Measurements from ENCODE around the gene COPE. TPM values are rescaled to one million over a fixed set of nuclear protein-coding genes. Genes with fewer than 3 reads are reported as not detected.
A peak's percentile ranks its signal among the peaks of the same experiment; 100 is the strongest.

Gene COPE
- total and polyA plus RNA-seq, 3 donors from 2014 or later = 343 to 692 (median 490) TPM

DNA sequence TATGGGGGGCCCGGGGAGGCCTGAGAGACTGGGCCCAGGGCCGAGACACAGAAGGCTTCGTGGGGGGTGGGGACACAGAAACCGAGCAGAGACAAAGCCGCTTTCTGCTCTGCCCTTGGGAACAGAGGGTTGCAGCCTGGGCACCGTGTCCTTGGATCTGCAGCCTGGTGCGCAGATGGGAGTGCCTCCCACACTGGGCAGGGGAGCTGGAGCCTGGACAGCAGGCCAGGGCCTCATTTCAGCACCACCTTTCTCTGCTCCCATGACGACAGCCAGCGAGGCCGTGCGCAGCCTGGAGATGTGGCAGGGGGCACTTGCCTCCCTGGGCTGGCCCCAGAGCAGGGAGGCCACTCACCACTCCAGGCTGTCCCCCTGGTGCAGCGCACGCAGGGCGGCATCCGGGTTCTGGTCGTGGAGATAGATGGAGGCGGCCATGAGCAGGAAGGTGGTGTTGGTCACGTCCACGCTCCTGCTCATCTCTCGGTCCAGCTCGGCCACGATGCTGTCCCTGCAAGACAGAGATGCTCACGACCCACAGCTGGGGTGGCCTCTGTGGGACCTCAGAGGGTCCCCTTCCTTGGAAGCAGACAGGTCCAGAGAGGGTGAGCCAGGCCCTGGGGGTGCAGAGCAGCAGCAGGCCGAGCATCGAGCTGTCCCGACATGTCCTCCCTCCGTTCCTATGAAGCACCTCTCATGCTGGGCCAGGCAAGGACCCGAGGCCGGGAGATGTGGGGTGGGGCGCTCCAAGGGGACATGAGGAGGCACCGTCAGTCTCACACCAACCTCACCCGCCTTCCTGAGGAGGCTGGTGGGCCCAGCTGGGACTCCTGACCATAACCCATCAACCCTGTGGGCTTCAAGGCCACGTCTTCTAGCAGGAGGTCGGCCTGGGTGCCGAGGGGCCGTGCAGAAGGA lies 12.3 kb downstream of the COPE start:
- intact Hi-C loops (cut with DNase I; ENCODE audit: low total_unique reads) = no loop called here
- H3K27me3 ChIP-seq = no peaks in the 10 kb centered on the region
- H3K9me3 ChIP-seq = no peaks in the 10 kb centered on the region
- WGBS, 2 donors = 74 to 86% methylated on average over 24 to 36 of the region's 36 CpGs
- no peak overlapping the region for H3K4me3 ChIP-seq
- TF ChIP-seq, protein P1, sequence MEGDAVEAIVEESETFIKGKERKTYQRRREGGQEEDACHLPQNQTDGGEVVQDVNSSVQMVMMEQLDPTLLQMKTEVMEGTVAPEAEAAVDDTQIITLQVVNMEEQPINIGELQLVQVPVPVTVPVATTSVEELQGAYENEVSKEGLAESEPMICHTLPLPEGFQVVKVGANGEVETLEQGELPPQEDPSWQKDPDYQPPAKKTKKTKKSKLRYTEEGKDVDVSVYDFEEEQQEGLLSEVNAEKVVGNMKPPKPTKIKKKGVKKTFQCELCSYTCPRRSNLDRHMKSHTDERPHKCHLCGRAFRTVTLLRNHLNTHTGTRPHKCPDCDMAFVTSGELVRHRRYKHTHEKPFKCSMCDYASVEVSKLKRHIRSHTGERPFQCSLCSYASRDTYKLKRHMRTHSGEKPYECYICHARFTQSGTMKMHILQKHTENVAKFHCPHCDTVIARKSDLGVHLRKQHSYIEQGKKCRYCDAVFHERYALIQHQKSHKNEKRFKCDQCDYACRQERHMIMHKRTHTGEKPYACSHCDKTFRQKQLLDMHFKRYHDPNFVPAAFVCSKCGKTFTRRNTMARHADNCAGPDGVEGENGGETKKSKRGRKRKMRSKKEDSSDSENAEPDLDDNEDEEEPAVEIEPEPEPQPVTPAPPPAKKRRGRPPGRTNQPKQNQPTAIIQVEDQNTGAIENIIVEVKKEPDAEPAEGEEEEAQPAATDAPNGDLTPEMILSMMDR (IDR thresholded peaks at IDR 0.05) = no peak
- no peak for TF ChIP-seq POLR2A (IDR thresholded peaks at IDR 0.05)
- peak overlapping the region; percentile 25 to 47 for H3K27ac ChIP-seq
- no peaks in the 10 kb centered on the region for H3K36me3 ChIP-seq (ENCODE audit: low read depth, missing control alignments)
- peaks cover 16% of the 10 kb centered on the region for H3K4me1 ChIP-seq
- peak; percentile 94 for DNase-seq

DNA sequence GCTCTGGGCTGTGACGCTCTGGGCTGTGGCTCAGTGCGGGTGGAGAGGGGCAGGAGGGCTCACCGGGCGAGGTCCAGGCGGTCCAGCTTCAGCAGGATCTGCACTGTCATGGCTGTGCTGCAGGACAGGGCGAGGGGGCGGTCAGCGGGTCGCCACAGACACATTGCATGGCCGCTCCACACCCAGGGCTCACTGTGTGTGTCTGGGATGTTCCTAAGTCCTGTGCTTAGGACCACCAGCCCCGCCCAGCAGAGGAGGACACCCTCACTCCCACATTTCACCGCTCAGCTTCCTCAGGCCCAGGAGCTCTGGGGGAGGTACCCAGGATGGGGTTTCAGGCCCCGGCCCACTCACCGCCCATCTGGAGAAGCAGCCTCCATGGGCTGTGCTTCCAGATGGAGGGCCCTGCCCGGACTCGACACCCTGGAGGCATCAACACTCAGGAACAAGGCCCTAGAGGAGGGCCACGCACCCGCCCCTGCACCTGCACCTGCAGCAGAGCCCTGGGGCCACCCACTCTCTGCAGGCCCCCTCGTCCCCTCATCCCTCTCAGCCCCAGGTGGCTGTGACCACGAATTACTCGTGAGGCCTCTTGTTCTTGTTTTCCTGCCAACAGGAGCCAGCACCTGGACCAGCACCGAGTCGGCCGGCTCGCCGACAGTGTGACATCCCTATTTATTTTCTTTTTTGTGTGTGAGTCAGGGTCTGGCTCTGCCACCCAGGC lies 13.5 kb downstream of the COPE start:
- Histone ChIP-seq H3K9me3 (no peaks in the 10 kb centered on the region), H3K27me3 (no peaks in the 10 kb centered on the region), H3K36me3 (ENCODE audit: low read depth, missing control alignments) (no peaks in the 10 kb centered on the region), H3K4me3 (peak overlapping the region in 1 of 2 donors; percentile 46), H3K4me1 (peaks cover 16% of the 10 kb centered on the region), H3K27ac (no peak overlapping the region)
- no peak for TF ChIP-seq POLR2A (IDR thresholded peaks at IDR 0.05)
- TF ChIP-seq, protein P1 (IDR thresholded peaks at IDR 0.05) = no peak
- DNase-seq = peak; percentile 64
- intact Hi-C loops (cut with DNase I; ENCODE audit: low total_unique reads) = no loop called here
- WGBS, 2 donors = 59 to 69% methylated on average over 17 to 26 of the region's 26 CpGs

DNA sequence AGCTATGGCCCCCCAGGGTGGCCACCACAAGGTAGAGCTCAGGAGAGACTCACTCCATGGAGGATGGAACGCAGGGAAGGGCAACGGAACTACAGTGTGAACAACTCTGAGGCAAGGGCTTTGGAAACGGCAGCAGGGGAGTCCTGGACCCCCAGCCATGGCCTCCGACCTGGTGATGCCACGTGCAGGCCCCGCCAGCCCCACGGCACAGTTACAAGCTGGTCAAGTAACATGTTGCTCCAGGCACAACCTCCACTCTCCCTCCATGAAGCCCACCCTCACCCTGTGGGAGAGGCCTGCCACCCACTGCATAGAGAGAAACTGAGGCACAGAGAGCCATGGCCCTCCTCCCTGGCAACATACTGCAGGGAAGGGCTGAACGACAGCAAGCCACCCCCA lies 14.1 kb downstream of the COPE start:
- DNase-seq = no peak
- TF ChIP-seq POLR2A (IDR thresholded peaks at IDR 0.05) = no peak
- TF ChIP-seq, protein P1 (IDR thresholded peaks at IDR 0.05) = no peak
- peak overlapping the region in 1 of 2 donors; percentile 46 for H3K4me3 ChIP-seq
- H3K36me3 ChIP-seq (ENCODE audit: low read depth, missing control alignments) = no peaks in the 10 kb centered on the region
- H3K4me1 ChIP-seq = peaks cover 16% of the 10 kb centered on the region
- H3K27ac ChIP-seq = peak overlapping the region; percentile 7 to 61
- intact Hi-C loops (cut with DNase I; ENCODE audit: low total_unique reads) = no loop called here
- 49 to 63% methylated on average over 2 to 8 of the region's 8 CpGs for WGBS, 2 donors
- no peaks in the 10 kb centered on the region for H3K27me3 ChIP-seq
- no peaks in the 10 kb centered on the region for H3K9me3 ChIP-seq

DNA sequence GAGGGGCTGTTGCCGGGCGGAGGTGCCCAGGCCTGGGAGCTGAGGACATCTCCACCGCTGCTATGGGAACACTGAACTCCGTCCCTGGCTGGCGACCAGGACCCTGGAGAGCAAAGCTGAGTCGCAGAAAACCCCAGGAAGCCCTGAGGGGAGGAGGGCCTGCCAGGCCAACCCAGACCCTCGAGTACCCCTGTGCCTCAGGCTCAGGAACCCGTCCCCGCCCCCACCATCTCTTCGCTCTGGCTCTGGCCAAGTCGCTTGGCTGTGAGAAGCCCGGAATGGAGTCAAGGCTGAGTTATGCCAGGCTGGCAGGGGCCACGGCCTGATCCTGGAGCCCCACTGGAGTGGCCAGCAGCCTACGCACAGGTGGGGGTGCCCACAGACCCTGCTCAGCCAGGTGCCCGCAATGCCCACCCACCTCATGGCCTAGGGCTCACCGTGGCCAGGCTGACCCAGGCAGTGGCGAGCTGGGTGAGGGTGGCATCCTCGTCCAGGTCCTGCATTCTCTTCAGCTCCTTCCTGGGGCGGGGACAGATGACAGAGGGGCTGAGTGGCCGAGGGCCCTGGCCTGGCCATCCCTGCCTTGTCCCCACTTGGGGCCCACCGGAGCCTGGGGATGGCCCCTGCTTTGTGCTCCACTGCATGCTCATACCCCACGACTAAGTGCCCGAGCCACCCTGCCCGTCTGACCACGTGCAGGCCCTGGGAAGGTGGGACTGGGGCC lies 14.7 kb downstream of the COPE start:
- Histone ChIP-seq H3K9me3 (no peaks in the 10 kb centered on the region), H3K36me3 (ENCODE audit: low read depth, missing control alignments) (no peaks in the 10 kb centered on the region), H3K27ac (peak overlapping the region; percentile 7 to 61), H3K27me3 (no peaks in the 10 kb centered on the region), H3K4me1 (peaks cover 16% of the 10 kb centered on the region), H3K4me3 (peak overlapping the region in 1 of 2 donors; percentile 46)
- TF ChIP-seq, protein P1 (IDR thresholded peaks at IDR 0.05) = no peak
- intact Hi-C loops (cut with DNase I; ENCODE audit: low total_unique reads) = no loop called here
- no peak for DNase-seq
- WGBS, 2 donors = 48 to 66% methylated on average over 4 to 19 of the region's 25 CpGs

Data from testis (tissue), 3 donors.